ENCODE results near the gene SNRNP40. TPM values are rescaled to one million over a fixed set of nuclear protein-coding genes. Genes with fewer than 3 reads are reported as not detected.

The SNRNP40 gene
- total RNA-seq, 1 experiment from 2014 or later: 103 TPM

DNA sequence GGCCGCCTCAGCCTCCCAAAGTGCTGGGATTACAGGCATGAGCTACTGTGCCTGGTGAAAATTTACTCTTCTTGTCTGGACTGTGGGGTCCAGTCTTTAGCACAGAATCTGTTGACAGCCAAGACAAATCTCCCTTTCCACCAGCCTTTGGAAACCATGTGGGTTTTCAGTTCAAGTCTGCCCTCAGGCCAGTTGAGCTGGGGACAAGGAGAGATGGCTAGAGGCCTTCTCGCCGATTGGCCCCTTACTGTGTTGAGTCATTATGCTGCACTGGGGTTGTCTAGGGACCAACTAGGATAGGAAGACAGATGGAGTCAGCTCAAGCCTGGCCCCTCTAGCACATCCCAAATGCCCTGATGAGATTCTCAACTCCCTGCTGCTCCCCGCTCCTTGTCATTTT, 48.3 kb downstream of the SNRNP40 start:
- Mint-ChIP-seq H3K36me3 (no peaks in the 10 kb centered on the region), H3K4me1 (no peaks in the 10 kb centered on the region), H3K27ac (no peak overlapping the region), H3K4me3 (no peak overlapping the region), H3K9me3 (no peaks in the 10 kb centered on the region), H3K27me3 (ENCODE audit: low read depth) (no peaks in the 10 kb centered on the region; the same call in 1 of the 2 replicates)
- TF ChIP-seq ESRRA (CRISPR knock-in tag; IDR thresholded peaks at IDR 0.05; ENCODE audit: borderline replicate concordance) (no peak), GRHL2 (CRISPR knock-in tag; IDR thresholded peaks at IDR 0.05; ENCODE audit: insufficient replicate concordance, severe bottlenecking) (no peak), JUN (CRISPR knock-in tag; IDR thresholded peaks at IDR 0.05) (no peak), NR1H2 (CRISPR knock-in tag; IDR thresholded peaks at IDR 0.05) (no peak), GTF2I (CRISPR knock-in tag; conservative IDR thresholded peaks at IDR 0.05) (no peak), SMAD4 (CRISPR knock-in tag; IDR thresholded peaks at IDR 0.05) (no peak), ATF6 (CRISPR knock-in tag; IDR thresholded peaks at IDR 0.05) (no peak), ETV6 (CRISPR knock-in tag; IDR thresholded peaks at IDR 0.05) (no peak), GABPB1 (CRISPR knock-in tag; IDR thresholded peaks at IDR 0.05) (no peak), CBFB (CRISPR knock-in tag; IDR thresholded peaks at IDR 0.05; ENCODE audit: low read depth) (no peak), RORB (CRISPR knock-in tag; IDR thresholded peaks at IDR 0.05) (no peak), IRF1 (CRISPR knock-in tag; IDR thresholded peaks at IDR 0.05) (no peak)
- TF ChIP-seq, protein P1, sequence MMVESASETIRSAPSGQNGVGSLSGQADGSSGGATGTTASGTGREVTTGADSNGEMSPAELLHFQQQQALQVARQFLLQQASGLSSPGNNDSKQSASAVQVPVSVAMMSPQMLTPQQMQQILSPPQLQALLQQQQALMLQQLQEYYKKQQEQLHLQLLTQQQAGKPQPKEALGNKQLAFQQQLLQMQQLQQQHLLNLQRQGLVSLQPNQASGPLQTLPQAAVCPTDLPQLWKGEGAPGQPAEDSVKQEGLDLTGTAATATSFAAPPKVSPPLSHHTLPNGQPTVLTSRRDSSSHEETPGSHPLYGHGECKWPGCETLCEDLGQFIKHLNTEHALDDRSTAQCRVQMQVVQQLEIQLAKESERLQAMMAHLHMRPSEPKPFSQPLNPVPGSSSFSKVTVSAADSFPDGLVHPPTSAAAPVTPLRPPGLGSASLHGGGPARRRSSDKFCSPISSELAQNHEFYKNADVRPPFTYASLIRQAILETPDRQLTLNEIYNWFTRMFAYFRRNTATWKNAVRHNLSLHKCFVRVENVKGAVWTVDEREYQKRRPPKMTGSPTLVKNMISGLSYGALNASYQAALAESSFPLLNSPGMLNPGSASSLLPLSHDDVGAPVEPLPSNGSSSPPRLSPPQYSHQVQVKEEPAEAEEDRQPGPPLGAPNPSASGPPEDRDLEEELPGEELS (CRISPR knock-in tag; IDR thresholded peaks at IDR 0.05): no peak
- ATAC-seq (0 out of 2 replicates have a peak, but pooled peaks have one; percentile 30), DNase-seq (ENCODE audit: low spot score) (no peak)
- CTCF ChIA-PET: interaction anchor here (0.6 to 1.9 kb wide), 4 partner anchors 19 to 148 kb away, joined by 3 to 4 read pairs (median 4); no protein-coding TSS in a partner anchor
- POLR2A ChIA-PET: no interaction called here

DNA sequence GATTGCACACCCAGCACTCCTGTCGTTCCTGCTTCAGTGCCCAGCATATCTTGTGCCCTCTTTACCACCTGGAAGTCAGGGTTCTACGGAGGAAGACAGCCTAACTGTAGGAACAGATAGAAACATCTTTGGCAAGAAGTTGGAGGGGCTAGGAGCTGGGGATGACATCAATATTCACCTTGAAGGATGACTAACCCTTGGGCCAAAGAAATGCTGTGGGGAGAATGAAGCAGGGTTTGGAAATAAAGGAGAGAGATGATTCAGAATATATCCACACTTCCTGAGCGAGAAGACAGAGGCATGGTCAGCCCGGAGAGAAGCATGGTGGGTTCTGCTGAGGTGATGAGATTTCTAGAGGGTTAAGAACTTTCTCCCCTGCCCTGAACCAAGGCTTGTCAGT, 52.3 kb downstream of the SNRNP40 start:
- Mint-ChIP-seq H3K9me3 (no peaks in the 10 kb centered on the region), H3K27me3 (ENCODE audit: low read depth) (peaks cover 13% of the 10 kb centered on the region), H3K27ac (no peak overlapping the region), H3K4me1 (peaks cover 10% of the 10 kb centered on the region), H3K36me3 (no peaks in the 10 kb centered on the region), H3K4me3 (no peak overlapping the region)
- CTCF ChIA-PET: no interaction called here
- ATAC-seq (no peak), DNase-seq (ENCODE audit: low spot score) (no peak)
- POLR2A ChIA-PET: no interaction called here
- TF ChIP-seq ZNF219 (CRISPR knock-in tag; IDR thresholded peaks at IDR 0.05; ENCODE audit: borderline replicate concordance): no peak
- no peak for TF ChIP-seq HMGXB4 (CRISPR knock-in tag; IDR thresholded peaks at IDR 0.05)

- H3K9me3 Mint-ChIP-seq: no peaks in the 10 kb centered on the region
- H3K4me1 Mint-ChIP-seq: peaks cover 12% of the 10 kb centered on the region
- no peaks in the 10 kb centered on the region for H3K36me3 Mint-ChIP-seq
- ChIA-PET CTCF (interaction anchor here (1.0 to 1.6 kb wide), 2 partner anchors 58 to 62 kb away, joined by 3 to 5 read pairs; no protein-coding TSS in a partner anchor), POLR2A (no interaction called here)
- no peak overlapping the region for H3K4me3 Mint-ChIP-seq
- no peak for ATAC-seq
- H3K27ac Mint-ChIP-seq: no peak overlapping the region
- H3K27me3 Mint-ChIP-seq (ENCODE audit: low read depth): peaks cover 18% of the 10 kb centered on the region
- DNase-seq (ENCODE audit: low spot score): no peak
- TF ChIP-seq FOXK1 (CRISPR knock-in tag; IDR thresholded peaks at IDR 0.05): no peak
Observed at GRCh38 chr1:31243501-31244286, 52.9 kb downstream of the SNRNP40 start.

All from WTC11 (cell line).